ENCODE measurements around the gene RDH12. TPM values are rescaled to one million over a fixed set of nuclear protein-coding genes. Genes with fewer than 3 reads are reported as not detected.
"Not testable (repeated sequence)": the region's sequence is repeated elsewhere in the genome, so short reads cannot be mapped to it uniquely, and the experiment has no call there.

RDH12 gene
- total RNA-seq, 3 donors from 2014 or later (not counting 1 experiment from before 2014, with no cell fraction given) = not detected

- ATAC-seq = no peak
- Histone ChIP-seq H3K4me3 (ENCODE audit: low read length) (no peak overlapping the region), H3K4me1 (ENCODE audit: control insufficient read depth, insufficient read depth, low read length) (no peaks in the 10 kb centered on the region), H3K27ac (ENCODE audit: low read length) (no peak overlapping the region), H3K36me3 (ENCODE audit: control insufficient read depth, insufficient read depth, low read length) (no peaks in the 10 kb centered on the region), H3K27me3 (ENCODE audit: control insufficient read depth, insufficient read depth, low read length) (no peaks in the 10 kb centered on the region), H3K9me3 (ENCODE audit: control insufficient read depth, insufficient read depth, low read length) (no peaks in the 10 kb centered on the region)
- intact Hi-C loops (cut with micrococcal nuclease) = no loop called here
- Mint-ChIP-seq H3K4me3 (no peak overlapping the region), H3K27me3 (ENCODE audit: low read depth in 2 of 2) (peaks cover 6% of the 10 kb centered on the region in 2 donors), H3K4me1 (no peaks in the 10 kb centered on the region), H3K36me3 (no peaks in the 10 kb centered on the region), H3K9me3 (no peaks in the 10 kb centered on the region), H3K27ac (no peak overlapping the region)
- 100% methylated on average over 2 of the region's 2 CpGs for WGBS (ENCODE audit: insufficient coverage)
- no peak for DNase-seq
- TF ChIP-seq, protein P1, sequence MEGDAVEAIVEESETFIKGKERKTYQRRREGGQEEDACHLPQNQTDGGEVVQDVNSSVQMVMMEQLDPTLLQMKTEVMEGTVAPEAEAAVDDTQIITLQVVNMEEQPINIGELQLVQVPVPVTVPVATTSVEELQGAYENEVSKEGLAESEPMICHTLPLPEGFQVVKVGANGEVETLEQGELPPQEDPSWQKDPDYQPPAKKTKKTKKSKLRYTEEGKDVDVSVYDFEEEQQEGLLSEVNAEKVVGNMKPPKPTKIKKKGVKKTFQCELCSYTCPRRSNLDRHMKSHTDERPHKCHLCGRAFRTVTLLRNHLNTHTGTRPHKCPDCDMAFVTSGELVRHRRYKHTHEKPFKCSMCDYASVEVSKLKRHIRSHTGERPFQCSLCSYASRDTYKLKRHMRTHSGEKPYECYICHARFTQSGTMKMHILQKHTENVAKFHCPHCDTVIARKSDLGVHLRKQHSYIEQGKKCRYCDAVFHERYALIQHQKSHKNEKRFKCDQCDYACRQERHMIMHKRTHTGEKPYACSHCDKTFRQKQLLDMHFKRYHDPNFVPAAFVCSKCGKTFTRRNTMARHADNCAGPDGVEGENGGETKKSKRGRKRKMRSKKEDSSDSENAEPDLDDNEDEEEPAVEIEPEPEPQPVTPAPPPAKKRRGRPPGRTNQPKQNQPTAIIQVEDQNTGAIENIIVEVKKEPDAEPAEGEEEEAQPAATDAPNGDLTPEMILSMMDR (IDR thresholded peaks at IDR 0.05) = no peak
Measured at GRCh38 chr14:67710209-67710608, 8.5 kb downstream of the RDH12 start.

DNA sequence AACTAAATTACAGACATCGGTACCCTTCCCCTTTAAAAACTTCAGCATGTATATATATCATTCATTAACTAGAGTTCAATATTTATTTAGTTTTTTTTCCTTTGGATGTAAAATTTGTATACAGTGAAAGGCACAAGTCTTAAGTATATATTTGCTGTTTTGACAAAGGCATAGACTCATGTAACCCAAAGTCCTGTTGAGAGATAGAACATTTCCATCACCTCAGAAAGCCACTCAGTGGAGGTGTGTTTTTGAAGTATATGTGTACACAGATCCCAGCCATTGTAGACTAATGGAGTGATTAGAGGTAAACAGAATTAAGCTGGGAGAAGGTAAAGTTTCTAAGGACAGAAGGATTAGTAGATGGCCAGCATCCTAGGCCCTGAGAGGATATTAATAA, 15.4 kb downstream of the RDH12 start:
- intact Hi-C loops (cut with micrococcal nuclease) = no loop called here
- Mint-ChIP-seq H3K4me3 (no peak overlapping the region), H3K36me3 (no peaks in the 10 kb centered on the region), H3K27ac (no peak overlapping the region), H3K27me3 (ENCODE audit: low read depth in 2 of 2) (peaks cover 15 to 33% of the 10 kb centered on the region in 2 donors), H3K4me1 (peaks cover 0 to 3% of the 10 kb centered on the region in 2 donors), H3K9me3 (no peaks in the 10 kb centered on the region)
- Histone ChIP-seq H3K36me3 (ENCODE audit: control insufficient read depth, insufficient read depth, low read length) (no peaks in the 10 kb centered on the region), H3K4me3 (ENCODE audit: low read length) (no peak overlapping the region), H3K9me3 (ENCODE audit: control insufficient read depth, insufficient read depth, low read length) (no peaks in the 10 kb centered on the region), H3K27me3 (ENCODE audit: control insufficient read depth, insufficient read depth, low read length) (peaks cover 5% of the 10 kb centered on the region), H3K27ac (ENCODE audit: low read length) (no peak overlapping the region), H3K4me1 (ENCODE audit: control insufficient read depth, insufficient read depth, low read length) (no peaks in the 10 kb centered on the region)
- no peak for ATAC-seq
- TF ChIP-seq, protein P1 (IDR thresholded peaks at IDR 0.05) = no peak
- DNase-seq = no peak
- no CpG with 5 or more reads among the region's 1 CpG for WGBS (ENCODE audit: insufficient coverage)

GRCh38 chr14:67718265-67718664, 16.6 kb downstream of the RDH12 start:
- no peak overlapping the region for H3K27ac Mint-ChIP-seq
- DNase-seq = no peak
- TF ChIP-seq, protein P1 (IDR thresholded peaks at IDR 0.05) = no peak
- Histone ChIP-seq H3K36me3 (ENCODE audit: control insufficient read depth, insufficient read depth, low read length) (no peaks in the 10 kb centered on the region), H3K4me1 (ENCODE audit: control insufficient read depth, insufficient read depth, low read length) (no peaks in the 10 kb centered on the region), H3K27me3 (ENCODE audit: control insufficient read depth, insufficient read depth, low read length) (peaks cover 10% of the 10 kb centered on the region), H3K9me3 (ENCODE audit: control insufficient read depth, insufficient read depth, low read length) (no peaks in the 10 kb centered on the region), H3K4me3 (ENCODE audit: low read length) (no peak overlapping the region), H3K27ac (ENCODE audit: low read length) (no peak overlapping the region)
- no peak overlapping the region for H3K4me3 Mint-ChIP-seq
- H3K4me1 Mint-ChIP-seq = peaks cover 6 to 12% of the 10 kb centered on the region in 2 donors
- H3K9me3 Mint-ChIP-seq = no peaks in the 10 kb centered on the region
- intact Hi-C loops (cut with micrococcal nuclease) = no loop called here
- H3K27me3 Mint-ChIP-seq (ENCODE audit: low read depth in 2 of 2) = peaks cover 20 to 42% of the 10 kb centered on the region in 2 donors
- WGBS (ENCODE audit: insufficient coverage) = 90% methylated on average over 2 of the region's 2 CpGs
- H3K36me3 Mint-ChIP-seq = no peaks in the 10 kb centered on the region
- no peak for ATAC-seq

DNA sequence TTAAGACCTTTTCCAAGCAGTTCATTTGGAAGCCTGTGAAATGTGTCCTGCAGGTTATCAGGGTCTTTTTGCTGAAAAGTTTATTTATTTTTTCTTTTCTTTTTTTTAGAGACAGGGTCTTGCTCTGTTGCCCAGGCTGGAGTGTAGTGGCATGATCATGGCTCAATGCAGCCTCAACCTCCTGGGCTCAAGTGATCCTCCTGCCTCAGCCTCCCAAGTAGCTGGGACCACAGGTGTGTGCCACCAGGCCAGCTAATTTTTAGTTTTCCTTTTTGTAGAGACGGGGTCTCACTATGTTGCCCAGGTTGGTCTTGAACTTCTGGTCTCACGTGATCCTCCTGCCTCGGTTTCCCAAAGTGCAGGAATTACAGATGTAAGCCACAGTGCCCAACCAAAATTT, 17.7 kb downstream of the RDH12 start:
- intact Hi-C loops (cut with micrococcal nuclease); H3K4me3 Mint-ChIP-seq; DNase-seq; H3K36me3 ChIP-seq (ENCODE audit: control insufficient read depth, insufficient read depth, low read length); H3K4me1 ChIP-seq (ENCODE audit: control insufficient read depth, insufficient read depth, low read length); H3K9me3 ChIP-seq (ENCODE audit: control insufficient read depth, insufficient read depth, low read length); H3K27ac ChIP-seq (ENCODE audit: low read length); H3K27ac Mint-ChIP-seq; H3K4me3 ChIP-seq (ENCODE audit: low read length); ATAC-seq; H3K9me3 Mint-ChIP-seq; H3K36me3 Mint-ChIP-seq: not testable (repeated sequence)
- H3K27me3 ChIP-seq (ENCODE audit: control insufficient read depth, insufficient read depth, low read length) = peaks cover 19% of the 10 kb centered on the region
- H3K4me1 Mint-ChIP-seq = peaks cover 6 to 12% of the 10 kb centered on the region in 2 donors
- WGBS (ENCODE audit: insufficient coverage) = 93% methylated on average over 3 of the region's 3 CpGs
- H3K27me3 Mint-ChIP-seq (ENCODE audit: low read depth in 2 of 2) = peaks cover 23 to 52% of the 10 kb centered on the region in 2 donors
